ENCODE data around the gene OR7G2. TPM values are rescaled to one million over a fixed set of nuclear protein-coding genes. Genes with fewer than 3 reads are reported as not detected.
A peak's percentile ranks its signal among the peaks of the same experiment; 100 is the strongest.

Gene OR7G2
- total and polyA plus RNA-seq, 11 donors: not detected

DNA sequence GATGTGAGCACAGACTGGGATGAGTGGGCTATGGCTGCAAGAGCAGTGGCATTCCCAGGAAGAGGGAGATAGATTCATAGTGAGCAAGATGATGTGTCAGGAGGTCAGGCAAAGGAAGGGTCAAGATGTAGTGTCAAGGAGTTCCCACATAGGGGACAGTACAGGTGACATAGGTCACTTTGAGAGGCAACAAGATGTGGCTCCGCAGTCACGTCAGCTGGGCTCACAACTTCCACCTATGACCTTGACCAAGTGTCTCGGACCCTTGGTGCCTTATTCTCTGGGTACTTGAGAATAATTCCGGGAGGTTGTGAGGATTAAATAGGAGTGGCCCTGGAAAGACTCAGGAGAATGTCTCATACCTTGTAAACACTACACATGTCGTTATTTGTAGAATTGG lies 43.4 kb upstream of the OR7G2 start:
- no peak overlapping the region for H3K4me3 ChIP-seq
- ATAC-seq (no peak), DNase-seq (no peak)
- H3K4me1 ChIP-seq: peaks cover 0 to 6% (median 0%) of the 10 kb centered on the region in 12 donors
- intact Hi-C loops (cut with DNase I): no loop called here
- H3K36me3 ChIP-seq: peaks cover 0 to 31% (median 3%) of the 10 kb centered on the region in 9 donors
- H3K27me3 ChIP-seq: no peaks in the 10 kb centered on the region
- TF ChIP-seq POLR2A (IDR thresholded peaks at IDR 0.05): no peak
- TF ChIP-seq, protein P1, sequence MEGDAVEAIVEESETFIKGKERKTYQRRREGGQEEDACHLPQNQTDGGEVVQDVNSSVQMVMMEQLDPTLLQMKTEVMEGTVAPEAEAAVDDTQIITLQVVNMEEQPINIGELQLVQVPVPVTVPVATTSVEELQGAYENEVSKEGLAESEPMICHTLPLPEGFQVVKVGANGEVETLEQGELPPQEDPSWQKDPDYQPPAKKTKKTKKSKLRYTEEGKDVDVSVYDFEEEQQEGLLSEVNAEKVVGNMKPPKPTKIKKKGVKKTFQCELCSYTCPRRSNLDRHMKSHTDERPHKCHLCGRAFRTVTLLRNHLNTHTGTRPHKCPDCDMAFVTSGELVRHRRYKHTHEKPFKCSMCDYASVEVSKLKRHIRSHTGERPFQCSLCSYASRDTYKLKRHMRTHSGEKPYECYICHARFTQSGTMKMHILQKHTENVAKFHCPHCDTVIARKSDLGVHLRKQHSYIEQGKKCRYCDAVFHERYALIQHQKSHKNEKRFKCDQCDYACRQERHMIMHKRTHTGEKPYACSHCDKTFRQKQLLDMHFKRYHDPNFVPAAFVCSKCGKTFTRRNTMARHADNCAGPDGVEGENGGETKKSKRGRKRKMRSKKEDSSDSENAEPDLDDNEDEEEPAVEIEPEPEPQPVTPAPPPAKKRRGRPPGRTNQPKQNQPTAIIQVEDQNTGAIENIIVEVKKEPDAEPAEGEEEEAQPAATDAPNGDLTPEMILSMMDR (IDR thresholded peaks at IDR 0.05): no peak
- 97 to 99% (median 98%) methylated on average over 5 of the region's 5 CpGs for WGBS, 4 donors
- peaks cover 0 to 46% (median 8%) of the 10 kb centered on the region in 12 donors for H3K9me3 ChIP-seq
- H3K27ac ChIP-seq: no peak overlapping the region

- Histone ChIP-seq H3K27me3 (no peaks in the 10 kb centered on the region), H3K36me3 (peaks cover 0 to 31% (median 2%) of the 10 kb centered on the region in 9 donors), H3K27ac (no peak overlapping the region), H3K4me1 (peaks cover 0 to 6% (median 0%) of the 10 kb centered on the region in 12 donors), H3K4me3 (no peak overlapping the region), H3K9me3 (peaks cover 0 to 46% (median 12%) of the 10 kb centered on the region in 12 donors)
- DNase-seq: no peak
- ATAC-seq: no peak
- whole genome bisulfite sequencing, 4 donors: 92 to 95% (median 95%) methylated on average over 4 of the region's 4 CpGs
- intact Hi-C loops (cut with DNase I): loop anchor here in 2 of 10 donors (10.0 kb wide), 2 partner anchors 155 to 645 kb away; partner anchors contain the start of gene ZNF699 (in 1 of the 2)
- TF ChIP-seq POLR2A (IDR thresholded peaks at IDR 0.05): no peak
- TF ChIP-seq, protein P1 (IDR thresholded peaks at IDR 0.05): no peak
These were observed 42.7 kb upstream of the OR7G2 start for GRCh38 chr19:9149997-9150396.

DNA sequence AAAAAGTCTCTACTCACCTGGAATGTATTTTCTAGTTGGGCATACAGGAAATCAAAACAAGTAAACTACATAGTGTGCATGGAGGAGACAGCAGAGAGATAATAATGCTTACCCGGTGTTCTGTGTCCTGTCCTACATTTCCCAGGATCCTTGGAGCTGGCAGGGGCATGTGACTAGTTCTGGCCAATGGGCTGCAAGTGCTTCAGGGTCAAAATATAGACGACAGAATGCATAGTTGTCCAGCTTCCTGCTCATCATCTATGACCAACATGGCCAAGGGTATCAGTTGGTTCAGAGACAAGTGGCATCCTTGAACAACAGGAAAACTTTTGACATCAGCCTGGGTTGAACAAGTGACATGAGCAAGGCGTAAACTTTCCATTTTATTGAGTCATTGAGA lies 41.4 kb upstream of the OR7G2 start:
- 91 to 97% (median 97%) methylated on average over 3 of the region's 3 CpGs for WGBS, 4 donors

DNA sequence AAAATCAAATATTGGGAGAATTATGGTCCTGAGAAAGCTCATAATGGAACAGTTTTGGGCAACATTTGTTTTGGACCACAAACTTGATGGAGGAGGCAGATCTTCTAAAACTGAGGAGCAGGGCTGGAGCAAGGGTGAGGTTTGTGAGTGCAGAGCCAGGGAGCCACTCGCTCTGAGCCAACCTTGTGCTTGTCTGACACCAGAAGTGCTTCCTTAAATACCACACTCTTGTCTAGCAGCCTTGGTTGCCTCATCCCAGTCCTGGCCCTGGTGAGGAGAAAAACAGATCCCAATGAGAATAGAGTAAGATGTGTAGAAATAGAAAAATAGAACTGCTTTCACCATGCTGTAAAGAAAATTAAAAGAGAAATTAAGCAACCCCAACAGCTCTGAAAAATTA lies 39.6 kb upstream of the OR7G2 start:
- 61 to 63% (median 62%) methylated on average over 1 of the region's 1 CpG for WGBS, 4 donors
- H3K27me3 ChIP-seq: no peaks in the 10 kb centered on the region
- ATAC-seq: peak in 2 of 4 donors; percentile 68 to 71
- peaks cover 0 to 14% (median 5%) of the 10 kb centered on the region in 12 donors for H3K4me1 ChIP-seq
- TF ChIP-seq POLR2A (IDR thresholded peaks at IDR 0.05): no peak
- TF ChIP-seq, protein P1 (IDR thresholded peaks at IDR 0.05): no peak
- no peak overlapping the region for H3K4me3 ChIP-seq
- H3K36me3 ChIP-seq: peaks cover 0 to 20% (median 0%) of the 10 kb centered on the region in 9 donors
- no peak for DNase-seq
- H3K9me3 ChIP-seq: peaks cover 0 to 32% (median 14%) of the 10 kb centered on the region in 12 donors
- no peak overlapping the region for H3K27ac ChIP-seq
- intact Hi-C loops (cut with DNase I): loop anchor here in 2 of 10 donors (10.0 kb wide), 2 partner anchors 158 to 648 kb away; partner anchors contain the start of gene ZNF699 (in 1 of the 2)

More for the DNA sequence above, 41.4 kb upstream of the OR7G2 start:
- Histone ChIP-seq H3K36me3 (peaks cover 0 to 28% (median 2%) of the 10 kb centered on the region in 9 donors), H3K4me1 (peaks cover 0 to 6% (median 0%) of the 10 kb centered on the region in 12 donors), H3K9me3 (peaks cover 0 to 45% (median 20%) of the 10 kb centered on the region in 12 donors), H3K4me3 (no peak overlapping the region), H3K27ac (no peak overlapping the region), H3K27me3 (no peaks in the 10 kb centered on the region)
- no peak for DNase-seq
- TF ChIP-seq POLR2A (IDR thresholded peaks at IDR 0.05): no peak
- TF ChIP-seq, protein P1 (IDR thresholded peaks at IDR 0.05): no peak
- no peak for ATAC-seq
- intact Hi-C loops (cut with DNase I): loop anchor here in 2 of 10 donors (10.0 kb wide), 2 partner anchors 156 to 646 kb away; partner anchors contain the start of gene ZNF699 (in 1 of the 2)
